HUES64 (cell line): ENCODE measurements around the gene COASY.
A peak's percentile ranks its signal among the peaks of the same experiment; 100 is the strongest.

Source experiments
- H3K27ac ChIP-seq: 2 replicates; pipeline ENCODE4 v1.7.0; 2013; ENCODE audit warnings: low read depth, low read length, inconsistent platforms
- H3K27me3 ChIP-seq: 2 replicates; pipeline ENCODE4 v1.6.1; 2013; ENCODE audit warnings: mild to moderate bottlenecking, low read length; ENCODE audit not compliant: insufficient read depth
- H3K36me3 ChIP-seq: 2 replicates; pipeline ENCODE4 v1.6.1; 2013; ENCODE audit warnings: mild to moderate bottlenecking, low read length; ENCODE audit not compliant: insufficient read depth
- H3K4me1 ChIP-seq: 2 replicates; pipeline ENCODE4 v1.6.1; 2013; ENCODE audit warnings: mild to moderate bottlenecking, low read length, moderate library complexity; ENCODE audit not compliant: insufficient read depth
- H3K4me3 ChIP-seq: 2 replicates; pipeline ENCODE4 v1.5.1; 2013; ENCODE audit warnings: mild to moderate bottlenecking, low read length, moderate library complexity
- H3K9ac ChIP-seq: 2 replicates; pipeline ENCODE4 v1.6.1; 2013; ENCODE audit warnings: mild to moderate bottlenecking, low read depth, low read length
- H3K9me3 ChIP-seq: 2 replicates; pipeline ENCODE4 v1.6.1; 2013; ENCODE audit warnings: low read depth, low read length; ENCODE audit not compliant: insufficient read depth
- WGBS: fragments of 150-250, 120-280 bp; methylation state at CpG from one replicate; pipeline ENCODE4 v1.1.7; 2013; ENCODE audit warnings: missing lambda C conversion rate; 5-methylcytosine and 5-hydroxymethylcytosine counted together

Gene COASY

GRCh38 chr17:42565523-42566214, 3.7 kb downstream of the COASY start:
- H3K27ac ChIP-seq = peak overlapping the region; percentile 87
- peaks cover 5% of the 10 kb centered on the region; the same call in 1 of the 2 replicates for H3K4me1 ChIP-seq
- no peak overlapping the region for H3K9ac ChIP-seq
- H3K4me3 ChIP-seq = no peak overlapping the region
- 91% methylated on average over 16 of the region's 16 CpGs for WGBS
- H3K9me3 ChIP-seq = no peaks in the 10 kb centered on the region
- peaks cover 49% of the 10 kb centered on the region for H3K36me3 ChIP-seq
- no peaks in the 10 kb centered on the region for H3K27me3 ChIP-seq

- peaks cover 5% of the 10 kb centered on the region; the same call in 1 of the 2 replicates for H3K4me1 ChIP-seq
- peak overlapping the region; percentile 87 for H3K27ac ChIP-seq
- no peaks in the 10 kb centered on the region for H3K27me3 ChIP-seq
- H3K9me3 ChIP-seq = no peaks in the 10 kb centered on the region
- 50% methylated on average over 28 of the region's 28 CpGs for WGBS
- H3K36me3 ChIP-seq = peaks cover 56% of the 10 kb centered on the region
- H3K4me3 ChIP-seq = peak overlapping the region; percentile 83
- H3K9ac ChIP-seq = peak overlapping the region; percentile 43
Measured at GRCh38 chr17:42566215-42566882, 4.4 kb downstream of the COASY start.

- Histone ChIP-seq H3K27me3 (no peaks in the 10 kb centered on the region), H3K9me3 (no peaks in the 10 kb centered on the region), H3K4me1 (peaks cover 5% of the 10 kb centered on the region; the same call in 1 of the 2 replicates), H3K36me3 (peaks cover 63% of the 10 kb centered on the region), H3K9ac (peak within 1 kb of the TSS; percentile 80), H3K4me3 (peak within 1 kb of the TSS; percentile 83), H3K27ac (peak within 1 kb of the TSS; percentile 88)
- under 1% methylated on average over 72 of the region's 72 CpGs for WGBS
Measured at GRCh38 chr17:42566883-42567573, 5.1 kb downstream of the COASY start, which contains the start of gene MLX. MLX (plus strand) TSS chr17:42567100; CDS start chr17:42567125, 25 bp downstream.

GRCh38 chr17:42568341-42569111, 6.6 kb downstream of the COASY start:
- Histone ChIP-seq H3K4me3 (no peak overlapping the region), H3K27ac (no peak overlapping the region), H3K36me3 (peaks cover 76% of the 10 kb centered on the region), H3K9ac (no peak overlapping the region), H3K4me1 (peaks cover 5% of the 10 kb centered on the region; the same call in 1 of the 2 replicates), H3K9me3 (no peaks in the 10 kb centered on the region), H3K27me3 (no peaks in the 10 kb centered on the region)
- 87% methylated on average over 12 of the region's 14 CpGs for WGBS

GRCh38 chr17:42571435-42572225, 9.7 kb downstream of the COASY start:
- Histone ChIP-seq H3K27me3 (no peaks in the 10 kb centered on the region), H3K27ac (no peak overlapping the region), H3K4me3 (no peak overlapping the region), H3K36me3 (peaks cover 78% of the 10 kb centered on the region), H3K9me3 (no peaks in the 10 kb centered on the region), H3K4me1 (no peaks in the 10 kb centered on the region), H3K9ac (no peak overlapping the region)
- 95% methylated on average over 9 of the region's 12 CpGs for WGBS

- Histone ChIP-seq H3K27ac (no peak overlapping the region), H3K27me3 (no peaks in the 10 kb centered on the region), H3K9ac (no peak overlapping the region), H3K4me3 (no peak overlapping the region), H3K9me3 (no peaks in the 10 kb centered on the region), H3K36me3 (peaks cover 81% of the 10 kb centered on the region), H3K4me1 (no peaks in the 10 kb centered on the region)
- WGBS = 95% methylated on average over 4 of the region's 4 CpGs
Measured at GRCh38 chr17:42573095-42573494, 11.1 kb downstream of the COASY start.

- Histone ChIP-seq H3K9me3 (no peaks in the 10 kb centered on the region), H3K9ac (no peak overlapping the region), H3K27ac (no peak overlapping the region), H3K4me3 (no peak overlapping the region), H3K4me1 (no peaks in the 10 kb centered on the region; the same call in 1 of the 2 replicates), H3K36me3 (peaks cover 70% of the 10 kb centered on the region), H3K27me3 (no peaks in the 10 kb centered on the region)
- 86% methylated on average over 3 of the region's 3 CpGs for WGBS
Measured at GRCh38 chr17:42574463-42574862, 12.5 kb downstream of the COASY start.

- Histone ChIP-seq H3K9me3 (no peaks in the 10 kb centered on the region), H3K4me3 (peak overlapping the region; percentile 88), H3K4me1 (no peaks in the 10 kb centered on the region; the same call in 1 of the 2 replicates), H3K9ac (peak overlapping the region; percentile 94), H3K27ac (peak overlapping the region; percentile 82), H3K36me3 (peaks cover 61% of the 10 kb centered on the region), H3K27me3 (no peaks in the 10 kb centered on the region)
- 5% methylated on average over 18 of the region's 18 CpGs for WGBS
Measured at GRCh38 chr17:42577140-42577531, 15.2 kb downstream of the COASY start.

GRCh38 chr17:42577532-42578281, 15.8 kb downstream of the COASY start, which contains the start of gene PSMC3IP:
PSMC3IP (minus strand) TSS chr17:42577729; CDS start chr17:42577686, 43 bp downstream.
- H3K4me3 ChIP-seq = peak within 1 kb of the TSS; percentile 88
- WGBS = under 1% methylated on average over 52 of the region's 52 CpGs
- H3K36me3 ChIP-seq = peaks cover 61% of the 10 kb centered on the region

More at GRCh38 chr17:42577532-42578281, 15.8 kb downstream of the COASY start, which contains the start of gene PSMC3IP:
- Histone ChIP-seq H3K9me3 (no peaks in the 10 kb centered on the region), H3K9ac (peak within 1 kb of the TSS; percentile 94), H3K27me3 (no peaks in the 10 kb centered on the region), H3K4me1 (no peaks in the 10 kb centered on the region; the same call in 1 of the 2 replicates), H3K27ac (peak within 1 kb of the TSS; percentile 82)
